PFSK-1 (cell line): ENCODE results near the gene GOLGA6C.

Source experiments
- TAF1 ChIP-seq: IDR thresholded peaks from 2 replicates; pipeline ENCODE4 v1.6.1; 2012; ENCODE audit warnings: low read length, control low read depth, borderline replicate concordance; ENCODE audit not compliant: insufficient read depth
- TF ChIP-seq, protein P1 (sequence below), 2 experiments: IDR thresholded peaks; 2 replicates each; pipeline versions ENCODE4 v1.6.1 to v1.8.0; 2011 to 2012; ENCODE audit warnings: low read depth in 2 of 2, low read length in 2 of 2, control low read depth in 1 of 2, inconsistent platforms in 1 of 2, mild to moderate bottlenecking in 1 of 2, moderate library complexity in 1 of 2; ENCODE audit not compliant: insufficient read depth in 1 of 2

DNA sequence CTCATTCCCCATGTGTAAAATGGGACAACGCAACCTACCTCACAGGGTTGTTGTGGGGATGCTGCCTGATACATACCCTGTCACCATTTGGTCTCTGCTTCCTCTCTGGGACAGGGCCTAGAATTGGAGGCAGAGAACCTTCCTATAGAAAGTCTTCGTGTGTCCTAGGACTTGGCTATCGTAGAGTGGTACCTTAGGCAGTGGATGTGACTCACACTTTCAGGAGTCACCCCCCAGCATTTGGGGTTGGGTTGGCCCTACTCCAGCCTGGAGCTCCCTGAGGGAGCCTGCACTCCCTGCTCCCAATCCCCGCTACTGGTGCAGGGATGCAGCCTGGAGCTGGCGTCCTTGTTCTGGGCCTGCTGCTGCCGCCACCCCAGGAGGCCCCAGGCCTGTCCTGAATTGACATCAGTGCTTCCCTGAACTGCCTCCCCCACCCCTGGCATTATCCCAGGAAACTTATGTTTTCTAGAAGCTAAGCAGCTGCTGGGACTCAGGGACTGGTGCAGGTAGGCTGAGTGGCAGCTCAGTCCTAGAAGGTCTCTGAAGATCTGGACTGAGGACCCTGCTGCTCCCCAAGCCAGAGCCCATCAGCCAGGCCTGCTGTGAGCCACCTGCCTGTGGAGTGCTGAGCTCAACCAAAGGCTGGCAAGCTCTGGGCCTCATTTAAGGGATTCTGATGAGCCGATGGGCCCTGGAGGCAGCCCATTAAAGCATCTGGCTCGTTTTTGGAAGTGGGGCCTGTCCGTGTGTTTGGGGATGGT is 46.5 kb upstream of the GOLGA6C start:
- no peak for TF ChIP-seq TAF1
- TF ChIP-seq, protein P1, sequence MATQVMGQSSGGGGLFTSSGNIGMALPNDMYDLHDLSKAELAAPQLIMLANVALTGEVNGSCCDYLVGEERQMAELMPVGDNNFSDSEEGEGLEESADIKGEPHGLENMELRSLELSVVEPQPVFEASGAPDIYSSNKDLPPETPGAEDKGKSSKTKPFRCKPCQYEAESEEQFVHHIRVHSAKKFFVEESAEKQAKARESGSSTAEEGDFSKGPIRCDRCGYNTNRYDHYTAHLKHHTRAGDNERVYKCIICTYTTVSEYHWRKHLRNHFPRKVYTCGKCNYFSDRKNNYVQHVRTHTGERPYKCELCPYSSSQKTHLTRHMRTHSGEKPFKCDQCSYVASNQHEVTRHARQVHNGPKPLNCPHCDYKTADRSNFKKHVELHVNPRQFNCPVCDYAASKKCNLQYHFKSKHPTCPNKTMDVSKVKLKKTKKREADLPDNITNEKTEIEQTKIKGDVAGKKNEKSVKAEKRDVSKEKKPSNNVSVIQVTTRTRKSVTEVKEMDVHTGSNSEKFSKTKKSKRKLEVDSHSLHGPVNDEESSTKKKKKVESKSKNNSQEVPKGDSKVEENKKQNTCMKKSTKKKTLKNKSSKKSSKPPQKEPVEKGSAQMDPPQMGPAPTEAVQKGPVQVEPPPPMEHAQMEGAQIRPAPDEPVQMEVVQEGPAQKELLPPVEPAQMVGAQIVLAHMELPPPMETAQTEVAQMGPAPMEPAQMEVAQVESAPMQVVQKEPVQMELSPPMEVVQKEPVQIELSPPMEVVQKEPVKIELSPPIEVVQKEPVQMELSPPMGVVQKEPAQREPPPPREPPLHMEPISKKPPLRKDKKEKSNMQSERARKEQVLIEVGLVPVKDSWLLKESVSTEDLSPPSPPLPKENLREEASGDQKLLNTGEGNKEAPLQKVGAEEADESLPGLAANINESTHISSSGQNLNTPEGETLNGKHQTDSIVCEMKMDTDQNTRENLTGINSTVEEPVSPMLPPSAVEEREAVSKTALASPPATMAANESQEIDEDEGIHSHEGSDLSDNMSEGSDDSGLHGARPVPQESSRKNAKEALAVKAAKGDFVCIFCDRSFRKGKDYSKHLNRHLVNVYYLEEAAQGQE (IDR thresholded peaks at IDR 0.05; ENCODE audit: insufficient read depth in 1 of 2, low read depth in 2 of 2, low read length in 2 of 2): no peak
